COLO668 (cell line): ENCODE data around the gene AP4E1.
"Not testable (repeated sequence)": the region's sequence is repeated elsewhere in the genome, so short reads cannot be mapped to it uniquely, and the experiment has no call there.

Experiments
- DNase-seq: peaks from one replicate; lab custom pipeline; 2025; ENCODE audit not compliant: unreplicated experiment; lab: John Stamatoyannopoulos, UW

Gene AP4E1

GRCh38 chr15:51016615-51017014, 108.1 kb downstream of the AP4E1 start:
- DNase-seq, result no peak

GRCh38 chr15:51022206-51022605, 113.7 kb downstream of the AP4E1 start:
- no peak for DNase-seq

- DNase-seq, result no peak
These were observed 115.0 kb downstream of the AP4E1 start for GRCh38 chr15:51023499-51023898.

DNA sequence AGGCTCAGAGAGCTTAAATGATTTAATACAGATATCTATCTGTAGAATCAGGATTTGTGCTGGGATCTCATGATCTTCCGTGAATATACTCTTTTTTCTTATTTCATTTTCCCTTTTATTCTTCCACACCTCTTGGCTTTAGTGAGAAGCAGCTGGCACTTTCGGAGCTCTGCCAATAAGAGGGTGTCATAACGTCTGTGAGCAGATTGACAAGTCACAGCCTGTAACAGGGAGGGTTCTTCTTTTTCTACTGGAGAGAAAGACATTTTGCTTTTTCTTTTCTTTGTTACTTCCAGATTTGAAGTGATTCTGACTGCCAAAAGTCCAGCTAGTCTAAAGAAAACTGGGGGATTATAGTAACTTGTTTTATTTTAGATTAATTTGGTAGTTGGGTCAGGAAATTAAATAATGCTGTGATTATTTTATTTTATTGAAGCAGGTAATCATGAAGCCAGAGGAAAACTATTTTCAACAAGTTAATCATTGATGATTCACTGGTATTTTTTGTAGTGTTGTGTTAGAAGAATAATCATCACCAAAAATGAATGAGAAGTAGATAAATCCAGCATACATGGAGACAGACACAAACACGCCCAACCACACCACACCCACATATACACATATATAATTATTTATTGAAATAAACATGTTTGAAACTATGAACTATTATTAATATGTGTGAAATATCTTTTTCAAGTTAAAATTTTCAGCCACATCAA, 116.4 kb downstream of the AP4E1 start:
- no peak for DNase-seq

DNA sequence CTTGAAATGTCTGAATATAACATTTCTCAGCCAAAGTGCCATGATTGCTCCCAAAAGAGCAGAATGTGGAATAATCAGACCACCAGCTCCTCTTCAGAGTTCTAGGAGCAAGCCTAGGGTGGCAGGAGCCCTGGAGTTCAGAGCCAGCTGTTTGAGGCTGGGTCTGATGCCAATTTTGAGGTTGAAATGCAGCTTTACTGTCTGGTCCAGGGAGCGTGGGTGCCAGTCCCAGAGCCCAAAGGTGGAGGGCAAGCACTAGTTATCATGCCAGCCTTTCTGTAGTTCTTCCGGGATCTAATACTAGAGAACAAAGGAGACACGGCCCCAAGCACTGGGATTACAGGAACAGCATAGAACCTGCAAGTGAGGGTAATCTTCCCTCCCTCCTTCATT, 117.0 kb downstream of the AP4E1 start:
- no peak for DNase-seq

GRCh38 chr15:51030649-51031316, 122.3 kb downstream of the AP4E1 start:
- no peak for DNase-seq

- not testable (repeated sequence) for DNase-seq
These were observed 129.0 kb downstream of the AP4E1 start for GRCh38 chr15:51037474-51037873.

- DNase-seq, result peak; percentile 24
These were observed 129.9 kb downstream of the AP4E1 start for GRCh38 chr15:51038162-51038973.

GRCh38 chr15:51038974-51039319, 130.5 kb downstream of the AP4E1 start:
- DNase-seq, result no peak

- DNase-seq, result no peak
These were observed 135.7 kb downstream of the AP4E1 start for GRCh38 chr15:51044037-51044727.

- DNase-seq, result no peak
These were observed 137.5 kb downstream of the AP4E1 start for GRCh38 chr15:51046016-51046415.

DNA sequence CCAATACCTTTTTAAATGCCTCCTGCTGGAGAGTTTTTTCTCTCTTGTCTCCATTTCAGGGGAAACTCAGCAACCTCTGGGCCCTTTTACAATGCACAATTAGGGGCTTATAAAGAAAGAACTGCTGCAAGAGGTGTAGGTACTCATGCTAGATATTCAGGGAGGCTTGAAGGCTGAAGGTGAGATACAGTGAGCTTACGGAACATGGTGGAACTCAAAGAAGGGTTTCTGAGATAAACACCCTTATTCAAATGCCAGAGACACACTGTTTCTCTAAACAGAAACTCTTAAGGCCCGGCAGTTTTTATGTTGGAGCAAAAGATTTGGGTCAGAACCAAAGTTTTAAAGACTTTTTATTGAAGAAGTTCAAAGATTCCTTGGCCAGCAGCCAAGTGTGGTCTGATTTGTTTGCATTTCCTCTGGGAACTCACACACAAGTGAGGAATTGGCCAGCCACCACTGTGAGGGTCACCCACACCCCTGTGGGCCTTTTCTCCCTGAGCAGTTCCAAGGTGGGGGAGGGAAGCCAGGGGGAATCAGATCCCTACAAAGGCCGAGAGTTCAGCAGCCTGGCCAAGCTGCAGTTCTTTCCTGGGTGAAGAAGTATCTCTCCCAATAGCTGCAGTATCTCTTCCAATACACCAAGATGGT, 138.4 kb downstream of the AP4E1 start:
- no peak for DNase-seq

- DNase-seq, result no peak
These were observed 139.8 kb downstream of the AP4E1 start for GRCh38 chr15:51048308-51048707.

- DNase-seq, result no peak
These were observed 140.6 kb downstream of the AP4E1 start for GRCh38 chr15:51049081-51049480.

GRCh38 chr15:51051776-51052175, 143.3 kb downstream of the AP4E1 start:
- DNase-seq, result no peak

DNA sequence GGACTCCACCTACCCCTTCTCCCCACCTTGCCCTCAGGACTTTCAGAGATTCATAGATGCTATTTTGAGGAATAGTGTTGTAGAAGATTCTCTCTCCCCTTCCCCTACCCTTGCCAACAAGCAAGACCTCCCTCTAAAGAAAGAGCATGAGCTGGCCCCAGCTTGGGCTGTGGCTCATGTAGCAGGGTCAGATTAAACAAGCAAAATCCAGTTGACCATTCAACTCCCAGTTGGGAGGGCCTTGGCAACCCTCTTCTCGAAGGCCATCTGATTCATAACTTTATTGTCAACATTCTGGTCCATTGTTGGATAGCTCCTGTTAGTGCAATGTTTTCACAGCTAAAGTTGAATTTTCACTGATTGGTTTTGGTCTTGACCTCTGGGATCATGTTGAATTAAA, 145.1 kb downstream of the AP4E1 start:
- DNase-seq, result no peak

DNA sequence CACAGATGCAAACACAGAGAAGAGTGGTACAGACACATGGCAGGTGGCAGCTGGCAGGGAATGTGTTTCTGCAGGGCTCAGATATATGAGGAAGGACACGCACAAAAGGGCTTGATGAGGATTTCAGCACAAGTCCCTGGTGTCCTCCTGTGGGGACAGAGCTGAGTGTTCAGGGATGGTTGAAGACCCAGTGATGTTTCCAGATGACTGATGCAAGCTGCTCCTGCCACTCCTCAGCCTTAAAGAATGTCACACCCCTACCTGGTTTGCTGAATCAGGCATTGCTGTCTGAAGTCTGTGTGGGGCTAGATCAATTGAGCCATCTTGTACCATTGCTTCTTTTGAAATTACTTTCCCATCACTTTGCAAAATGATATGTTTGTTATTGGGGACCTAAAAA, 146.1 kb downstream of the AP4E1 start:
- DNase-seq, result no peak
